Uterus (tissue), 2 donors: ENCODE data around the gene VRK3.

Source experiments
- POLR2A ChIP-seq, 2 donors: fragments of 450-650 bp; IDR thresholded peaks; one replicate each; pipeline ENCODE4 v1.6.1; 2016; ENCODE audit warnings: antibody characterized with exemption in 2 of 2, mild to moderate bottlenecking in 1 of 2, moderate library complexity in 1 of 2
- TF ChIP-seq, protein P1 (sequence below), 4 experiments: fragments of 200-600 bp in 2 of 4; fragments of 450-650 bp in 2 of 4; sonication (generic) in 2 of 4; IDR thresholded peaks; one replicate each; pipeline ENCODE4 v1.5.1; 2016 to 2019; ENCODE audit warnings: antibody characterized with exemption in 4 of 4, mild to moderate bottlenecking in 2 of 4, moderate library complexity in 1 of 4

DNA sequence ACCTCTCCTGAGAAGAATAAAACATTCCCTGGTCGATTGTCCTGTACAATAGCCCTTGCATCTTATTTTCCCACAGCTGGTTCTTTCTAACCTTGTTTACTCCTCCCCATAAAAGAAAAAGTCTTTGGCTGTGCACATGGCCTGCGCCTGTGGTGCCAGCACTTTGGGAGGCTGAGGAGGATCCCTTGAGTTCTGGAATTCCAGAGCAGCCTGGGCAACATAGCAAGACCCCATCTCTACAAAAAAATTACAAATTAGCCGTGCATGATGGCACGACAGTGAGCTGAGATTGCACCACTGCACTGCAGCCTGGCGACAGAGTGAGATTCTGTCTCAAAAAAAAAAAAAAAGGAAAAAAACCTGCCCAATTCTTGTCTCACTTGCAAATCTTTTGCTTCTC, 88.6 kb downstream of the VRK3 start:
- TF ChIP-seq, protein P1, sequence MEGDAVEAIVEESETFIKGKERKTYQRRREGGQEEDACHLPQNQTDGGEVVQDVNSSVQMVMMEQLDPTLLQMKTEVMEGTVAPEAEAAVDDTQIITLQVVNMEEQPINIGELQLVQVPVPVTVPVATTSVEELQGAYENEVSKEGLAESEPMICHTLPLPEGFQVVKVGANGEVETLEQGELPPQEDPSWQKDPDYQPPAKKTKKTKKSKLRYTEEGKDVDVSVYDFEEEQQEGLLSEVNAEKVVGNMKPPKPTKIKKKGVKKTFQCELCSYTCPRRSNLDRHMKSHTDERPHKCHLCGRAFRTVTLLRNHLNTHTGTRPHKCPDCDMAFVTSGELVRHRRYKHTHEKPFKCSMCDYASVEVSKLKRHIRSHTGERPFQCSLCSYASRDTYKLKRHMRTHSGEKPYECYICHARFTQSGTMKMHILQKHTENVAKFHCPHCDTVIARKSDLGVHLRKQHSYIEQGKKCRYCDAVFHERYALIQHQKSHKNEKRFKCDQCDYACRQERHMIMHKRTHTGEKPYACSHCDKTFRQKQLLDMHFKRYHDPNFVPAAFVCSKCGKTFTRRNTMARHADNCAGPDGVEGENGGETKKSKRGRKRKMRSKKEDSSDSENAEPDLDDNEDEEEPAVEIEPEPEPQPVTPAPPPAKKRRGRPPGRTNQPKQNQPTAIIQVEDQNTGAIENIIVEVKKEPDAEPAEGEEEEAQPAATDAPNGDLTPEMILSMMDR (IDR thresholded peaks at IDR 0.05) = no peak
- no peak for TF ChIP-seq POLR2A (IDR thresholded peaks at IDR 0.05)
